Hepatocyte (in vitro differentiated cells): ENCODE results near the gene KIAA1671. TPM values are rescaled to one million over a fixed set of nuclear protein-coding genes. Genes with fewer than 3 reads are reported as not detected.

Experiments
- polyA plus RNA-seq: library from polyadenylated mRNA; unstranded; fragments of >200 nt; fragmentation: Nextera tagmentation; extraction: Ambion mirVana; gene quantifications from 2 replicates; pipeline ENCODE4 v1.2.1, GENCODE V29; 2016
- small RNA-seq: library from RNA; depleted of rRNA; stranded (forward); fragments of <200 nt; gene quantifications from one replicate; pipeline ENCODE3, GENCODE V24; 2014
- total RNA-seq: library from RNA; depleted of rRNA; stranded (reverse); fragments of >200 nt; gene quantifications from 2 replicates; pipeline ENCODE4 v1.2.3, GENCODE V29; 2014

Gene KIAA1671
- total and polyA plus RNA-seq, 2 experiments from 2014 or later = 8.1 to 26.5 TPM

Small RNAs within 50 kb of the gene (small RNA-seq; reads per million reads assigned to genes)
- not detected for gene Z99916.2

Other genes with a start within 250 kb of the KIAA1671 start
- 0.12 TPM in 1 of 2 replicates, not detected in the other for gene PIWIL3, start 178.0 kb upstream of the KIAA1671 start, total RNA-seq
- not detected in 2 replicates for gene PIWIL3, start 178.0 kb upstream of the KIAA1671 start, polyA plus RNA-seq
- 3.1 and 3.5 TPM in 2 replicates for gene SGSM1, start 146.5 kb upstream of the KIAA1671 start, total RNA-seq
- gene SGSM1, start 146.5 kb upstream of the KIAA1671 start, polyA plus RNA-seq = 1.7 TPM in 2 replicates
- gene LHFPL7, start 6.0 kb upstream of the KIAA1671 start, total RNA-seq = not detected in 2 replicates
- not detected in 2 replicates for gene LHFPL7, start 6.0 kb upstream of the KIAA1671 start, polyA plus RNA-seq
- gene CRYBB3, start 247.1 kb downstream of the KIAA1671 start, total RNA-seq = not detected in 2 replicates
- gene CRYBB3, start 247.1 kb downstream of the KIAA1671 start, polyA plus RNA-seq = not detected in 2 replicates